ENCODE results near the gene RNF19B.
"Not testable (repeated sequence)": the region's sequence is repeated elsewhere in the genome, so short reads cannot be mapped to it uniquely, and the experiment has no call there.

The RNF19B gene

GRCh38 chr1:32918179-32918578 is 46.4 kb downstream of the RNF19B start:
- H3K4me3 Mint-ChIP-seq: no peak overlapping the region
- DNase-seq: no peak
- no peaks in the 10 kb centered on the region for H3K9me3 Mint-ChIP-seq
- no peaks in the 10 kb centered on the region for H3K36me3 Mint-ChIP-seq (ENCODE audit: low read depth)
- peaks cover 65% of the 10 kb centered on the region for H3K27me3 Mint-ChIP-seq
- H3K4me1 Mint-ChIP-seq (ENCODE audit: low read depth): peaks cover 6% of the 10 kb centered on the region
- H3K27ac Mint-ChIP-seq: no peak overlapping the region

DNA sequence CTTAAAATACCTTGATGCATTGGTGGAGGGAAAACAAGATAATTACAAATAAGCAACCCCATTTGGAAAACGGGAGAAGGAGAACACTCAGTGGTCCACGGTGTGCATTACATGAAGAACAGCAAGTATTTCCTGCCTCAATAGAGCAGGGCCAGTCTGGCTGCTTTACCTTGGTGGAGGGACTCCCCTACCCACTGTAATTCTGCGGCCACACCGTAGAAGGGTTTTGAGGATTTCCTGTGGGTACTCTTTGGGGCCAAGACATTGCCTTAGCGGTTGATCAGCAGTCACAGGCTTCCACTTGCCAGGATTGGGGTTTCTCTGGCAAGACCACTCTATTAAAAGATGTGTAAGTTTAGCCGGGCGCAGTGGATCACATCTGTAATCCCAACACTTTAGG is 47.1 kb downstream of the RNF19B start:
- no peaks in the 10 kb centered on the region for H3K9me3 Mint-ChIP-seq
- DNase-seq: no peak
- no peaks in the 10 kb centered on the region for H3K36me3 Mint-ChIP-seq (ENCODE audit: low read depth)
- H3K27ac Mint-ChIP-seq: no peak overlapping the region
- peaks cover 58% of the 10 kb centered on the region for H3K27me3 Mint-ChIP-seq
- peaks cover 6% of the 10 kb centered on the region for H3K4me1 Mint-ChIP-seq (ENCODE audit: low read depth)
- H3K4me3 Mint-ChIP-seq: no peak overlapping the region

DNA sequence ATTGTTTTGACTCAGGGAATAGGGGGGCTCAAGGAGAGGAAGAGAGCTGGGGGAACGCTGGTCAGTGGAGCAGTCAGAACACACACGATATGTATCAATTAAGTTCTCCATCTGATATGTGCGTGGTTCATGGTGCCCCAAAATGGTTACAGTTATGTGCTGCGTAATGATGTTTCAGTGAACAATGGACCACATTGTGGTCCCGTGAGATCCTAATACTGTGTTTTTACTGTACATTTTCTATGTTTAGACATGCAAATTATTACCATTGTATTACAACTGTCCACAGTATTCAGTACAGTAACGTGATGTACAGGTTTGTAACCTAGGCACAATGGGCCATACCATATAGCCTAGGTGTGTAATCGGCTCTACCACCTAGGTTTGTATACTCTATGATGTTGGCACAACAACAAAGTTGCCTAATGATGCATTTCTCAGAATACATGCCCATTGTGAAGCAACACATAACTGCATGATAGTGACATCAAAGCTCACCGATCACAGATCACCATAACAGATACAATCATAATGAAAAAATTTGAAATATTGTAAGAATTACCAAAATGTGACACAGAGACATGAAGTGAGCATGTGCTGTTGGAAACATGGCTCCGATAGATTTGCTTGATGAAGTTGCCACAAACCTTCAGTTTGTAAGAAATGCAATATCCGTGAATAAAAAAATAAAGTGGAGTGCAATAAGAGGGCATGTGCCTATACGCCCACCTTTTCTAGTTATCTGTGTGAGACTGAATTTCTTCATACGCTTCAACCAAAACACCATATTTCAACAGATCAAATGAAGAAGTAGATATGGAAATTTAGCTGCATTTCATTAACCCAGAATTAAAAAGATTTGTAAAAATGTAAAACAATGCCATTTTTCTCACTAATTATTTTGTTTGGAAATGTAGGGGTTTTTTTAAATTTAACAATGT is 48.6 kb downstream of the RNF19B start:
- H3K27me3 Mint-ChIP-seq: peaks cover 43% of the 10 kb centered on the region
- H3K4me3 Mint-ChIP-seq: no peak overlapping the region
- H3K36me3 Mint-ChIP-seq (ENCODE audit: low read depth): no peaks in the 10 kb centered on the region
- H3K9me3 Mint-ChIP-seq: no peaks in the 10 kb centered on the region
- no peak overlapping the region for H3K27ac Mint-ChIP-seq
- H3K4me1 Mint-ChIP-seq (ENCODE audit: low read depth): peaks cover 6% of the 10 kb centered on the region
- no peak for DNase-seq

DNA sequence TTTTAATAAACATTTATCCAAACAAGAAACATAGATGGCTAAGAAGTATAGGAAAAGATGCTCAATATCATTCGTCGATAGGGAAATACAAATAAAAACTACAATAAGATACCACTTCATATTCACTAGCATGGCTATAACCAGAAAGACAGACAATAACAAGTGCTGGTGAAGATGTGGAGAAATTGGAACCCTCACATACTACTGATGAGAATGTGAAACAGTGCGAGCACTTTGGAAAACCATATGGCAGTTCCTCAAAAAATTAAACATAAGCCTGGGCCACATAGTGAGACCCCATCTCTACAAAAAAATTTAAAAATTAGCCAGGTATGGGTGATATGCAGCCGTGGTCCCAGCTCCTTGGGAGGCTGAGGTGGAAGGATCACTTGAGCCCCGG is 54.3 kb downstream of the RNF19B start:
- Mint-ChIP-seq H3K27ac (no peak overlapping the region), H3K36me3 (ENCODE audit: low read depth) (no peaks in the 10 kb centered on the region), H3K27me3 (peaks cover 3% of the 10 kb centered on the region), H3K4me3 (no peak overlapping the region), H3K9me3 (no peaks in the 10 kb centered on the region), H3K4me1 (ENCODE audit: low read depth) (no peaks in the 10 kb centered on the region)
- DNase-seq: no peak

GRCh38 chr1:32907435-32907834 is 57.2 kb downstream of the RNF19B start:
- Mint-ChIP-seq H3K4me1 (ENCODE audit: low read depth) (no peaks in the 10 kb centered on the region), H3K4me3 (no peak overlapping the region), H3K9me3 (no peaks in the 10 kb centered on the region), H3K27ac (no peak overlapping the region), H3K27me3 (peaks cover 13% of the 10 kb centered on the region), H3K36me3 (ENCODE audit: low read depth) (no peaks in the 10 kb centered on the region)
- no peak for DNase-seq

GRCh38 chr1:32906654-32907053 is 58.0 kb downstream of the RNF19B start:
- Mint-ChIP-seq H3K9me3 (no peaks in the 10 kb centered on the region), H3K27ac (no peak overlapping the region), H3K36me3 (ENCODE audit: low read depth) (no peaks in the 10 kb centered on the region), H3K4me3 (no peak overlapping the region), H3K4me1 (ENCODE audit: low read depth) (peaks cover 3% of the 10 kb centered on the region), H3K27me3 (peaks cover 19% of the 10 kb centered on the region)
- no peak for DNase-seq

- not testable (repeated sequence) for H3K4me3 Mint-ChIP-seq
Measured at GRCh38 chr1:32905588-32905987, 59.0 kb downstream of the RNF19B start.

DNA sequence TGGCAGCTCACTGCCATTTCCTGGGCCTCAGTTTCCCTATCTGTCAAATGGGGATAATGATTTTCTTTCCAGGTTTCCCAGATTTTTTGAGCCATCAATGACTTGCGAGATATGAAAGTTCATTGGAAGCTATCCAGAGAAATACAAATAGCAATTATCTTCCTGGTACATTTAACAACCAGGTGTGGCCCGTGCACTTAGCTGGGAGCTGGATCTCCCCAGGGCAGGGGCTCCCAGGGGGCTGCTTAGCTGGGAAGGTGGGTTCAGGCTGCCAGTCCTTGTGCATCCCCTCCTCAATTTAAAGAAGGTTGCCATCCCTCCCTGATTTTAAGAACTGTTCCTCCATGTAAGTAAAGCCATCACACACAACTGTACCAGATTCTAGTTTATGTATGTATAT is 59.8 kb downstream of the RNF19B start:
- Mint-ChIP-seq H3K36me3 (ENCODE audit: low read depth) (no peaks in the 10 kb centered on the region), H3K27me3 (peaks cover 32% of the 10 kb centered on the region), H3K4me3 (no peak overlapping the region), H3K4me1 (ENCODE audit: low read depth) (peaks cover 9% of the 10 kb centered on the region), H3K9me3 (no peaks in the 10 kb centered on the region), H3K27ac (no peak overlapping the region)
- DNase-seq: no peak

More at GRCh38 chr1:32905588-32905987, 59.0 kb downstream of the RNF19B start:
- not testable (repeated sequence) for H3K27ac Mint-ChIP-seq; DNase-seq; H3K4me1 Mint-ChIP-seq (ENCODE audit: low read depth); H3K36me3 Mint-ChIP-seq (ENCODE audit: low read depth); H3K9me3 Mint-ChIP-seq
- peaks cover 25% of the 10 kb centered on the region for H3K27me3 Mint-ChIP-seq

GRCh38 chr1:32903991-32904785 is 60.4 kb downstream of the RNF19B start:
- no peaks in the 10 kb centered on the region for H3K36me3 Mint-ChIP-seq (ENCODE audit: low read depth)
- H3K27ac Mint-ChIP-seq: no peak overlapping the region
- H3K27me3 Mint-ChIP-seq: peaks cover 37% of the 10 kb centered on the region
- peaks cover 9% of the 10 kb centered on the region for H3K4me1 Mint-ChIP-seq (ENCODE audit: low read depth)
- no peak for DNase-seq
- H3K9me3 Mint-ChIP-seq: no peaks in the 10 kb centered on the region
- H3K4me3 Mint-ChIP-seq: no peak overlapping the region

DNA sequence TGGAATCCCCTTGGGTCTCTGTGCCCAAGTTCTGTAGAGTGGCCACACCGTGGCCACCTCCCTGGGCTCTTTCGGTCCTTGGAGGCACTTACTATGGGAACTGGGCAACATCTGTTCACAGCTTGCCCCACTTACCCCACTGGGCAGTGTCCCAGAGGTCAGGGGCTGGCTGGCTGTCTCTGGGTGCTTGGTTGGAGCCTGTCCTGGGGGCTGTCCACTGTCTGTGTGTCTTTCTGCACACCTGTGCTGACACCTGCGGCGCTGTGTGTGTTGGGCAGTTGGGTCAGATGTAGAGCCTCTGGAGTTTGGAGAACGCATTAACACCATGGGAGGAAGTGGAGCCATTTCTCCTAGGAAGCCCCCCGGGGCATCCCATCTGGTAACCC is 62.1 kb downstream of the RNF19B start:
- Mint-ChIP-seq H3K4me3 (no peak overlapping the region), H3K9me3 (no peaks in the 10 kb centered on the region)

DNA sequence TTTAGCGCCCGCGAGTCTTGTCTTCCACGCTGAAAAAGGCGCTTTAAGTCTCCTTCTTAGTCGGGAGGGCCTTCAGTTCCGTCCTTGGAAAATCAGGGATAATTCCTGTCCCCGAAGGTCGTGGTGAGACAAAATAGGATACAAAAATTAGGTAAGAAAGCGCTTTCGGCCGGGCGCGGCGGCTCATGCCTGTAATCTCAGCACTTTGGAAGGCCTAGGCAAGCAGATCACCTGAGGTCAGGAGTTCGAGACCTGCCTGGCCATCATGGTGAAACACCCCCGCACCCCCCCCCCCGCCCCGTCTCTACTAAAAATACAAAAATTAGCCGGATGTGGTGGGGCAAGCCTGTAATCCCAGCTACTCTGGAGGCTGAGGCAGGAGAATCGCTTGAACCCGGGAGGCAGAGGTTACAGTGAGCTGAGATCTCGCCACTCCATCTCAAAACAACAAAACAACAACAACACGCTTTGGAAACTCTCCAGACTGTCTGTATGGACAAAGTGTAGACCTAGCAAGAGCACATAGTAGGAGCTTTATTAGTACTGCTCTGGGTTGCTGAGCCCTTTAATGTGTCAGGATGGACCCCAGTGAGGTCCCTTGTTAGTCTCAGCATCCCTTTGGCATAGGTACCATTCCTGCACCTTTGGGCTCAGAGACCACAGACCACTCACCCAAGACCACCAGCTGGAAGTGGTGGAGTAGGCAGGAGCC is 62.6 kb downstream of the RNF19B start:
- DNase-seq: no peak
- Mint-ChIP-seq H3K4me1 (ENCODE audit: low read depth) (peaks cover 9% of the 10 kb centered on the region), H3K9me3 (no peaks in the 10 kb centered on the region), H3K27ac (no peak overlapping the region), H3K27me3 (peaks cover 53% of the 10 kb centered on the region), H3K36me3 (ENCODE audit: low read depth) (no peaks in the 10 kb centered on the region), H3K4me3 (peak overlapping the region; percentile 68)

More for the DNA sequence above, 62.1 kb downstream of the RNF19B start:
- Mint-ChIP-seq H3K27me3 (peaks cover 47% of the 10 kb centered on the region), H3K27ac (no peak overlapping the region), H3K36me3 (ENCODE audit: low read depth) (no peaks in the 10 kb centered on the region), H3K4me1 (ENCODE audit: low read depth) (peaks cover 9% of the 10 kb centered on the region)
- DNase-seq: no peak

- Mint-ChIP-seq H3K36me3 (ENCODE audit: low read depth) (no peaks in the 10 kb centered on the region), H3K27ac (no peak within 1 kb of the TSS), H3K4me1 (ENCODE audit: low read depth) (peaks cover 9% of the 10 kb centered on the region), H3K27me3 (peaks cover 58% of the 10 kb centered on the region), H3K9me3 (no peaks in the 10 kb centered on the region), H3K4me3 (peak within 1 kb of the TSS; percentile 68)
- peak; percentile 45 for DNase-seq
Measured at GRCh38 chr1:32900956-32901822, 63.4 kb downstream of the RNF19B start, which contains the start of gene TMEM54. TMEM54 (minus strand) TSS chr1:32901389; CDS start chr1:32901238, 151 bp downstream.

DNA sequence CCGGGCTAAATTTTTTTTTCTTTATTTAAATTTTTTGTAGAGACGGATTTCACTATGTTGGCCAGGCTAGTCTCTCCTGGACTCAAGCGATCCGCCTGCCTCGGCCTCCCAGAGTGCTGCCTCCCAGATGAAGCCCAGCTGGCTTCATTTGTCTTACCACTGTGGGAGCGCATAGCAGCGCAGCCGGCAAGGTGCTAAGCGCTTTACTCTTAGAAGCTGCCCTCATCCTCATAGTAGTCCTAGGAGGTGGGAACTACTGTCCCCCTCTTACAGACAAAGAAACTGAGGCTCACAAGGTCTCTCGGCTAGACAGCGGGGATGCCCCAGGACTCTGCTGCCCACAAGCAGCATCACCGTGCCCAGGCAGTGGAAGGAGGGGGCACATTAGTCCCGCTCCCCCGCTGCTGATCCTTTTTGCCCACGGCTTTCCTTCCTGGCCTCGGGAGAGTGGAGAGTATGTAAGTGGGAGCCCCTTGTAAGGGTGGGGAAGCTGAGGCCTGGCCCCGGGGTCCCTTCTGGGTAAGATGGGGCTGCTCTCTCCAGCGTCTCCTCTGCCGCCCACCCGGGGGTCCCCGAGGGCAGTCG is 64.1 kb downstream of the RNF19B start:
- no peak overlapping the region for H3K27ac Mint-ChIP-seq
- no peak for DNase-seq

More for the DNA sequence above, 64.1 kb downstream of the RNF19B start:
- no peaks in the 10 kb centered on the region for H3K36me3 Mint-ChIP-seq (ENCODE audit: low read depth)
- H3K4me1 Mint-ChIP-seq (ENCODE audit: low read depth): peaks cover 9% of the 10 kb centered on the region
- H3K4me3 Mint-ChIP-seq: peak overlapping the region; percentile 61
- H3K27me3 Mint-ChIP-seq: peaks cover 62% of the 10 kb centered on the region
- no peaks in the 10 kb centered on the region for H3K9me3 Mint-ChIP-seq

All from activated T-cell treated with anti-CD3 and anti-CD28 coated beads, Interleukin-2, amount 50 U/mL, for 24 hours (primary cell).